ENCODE data around the gene DCXR.

The DCXR gene

DNA sequence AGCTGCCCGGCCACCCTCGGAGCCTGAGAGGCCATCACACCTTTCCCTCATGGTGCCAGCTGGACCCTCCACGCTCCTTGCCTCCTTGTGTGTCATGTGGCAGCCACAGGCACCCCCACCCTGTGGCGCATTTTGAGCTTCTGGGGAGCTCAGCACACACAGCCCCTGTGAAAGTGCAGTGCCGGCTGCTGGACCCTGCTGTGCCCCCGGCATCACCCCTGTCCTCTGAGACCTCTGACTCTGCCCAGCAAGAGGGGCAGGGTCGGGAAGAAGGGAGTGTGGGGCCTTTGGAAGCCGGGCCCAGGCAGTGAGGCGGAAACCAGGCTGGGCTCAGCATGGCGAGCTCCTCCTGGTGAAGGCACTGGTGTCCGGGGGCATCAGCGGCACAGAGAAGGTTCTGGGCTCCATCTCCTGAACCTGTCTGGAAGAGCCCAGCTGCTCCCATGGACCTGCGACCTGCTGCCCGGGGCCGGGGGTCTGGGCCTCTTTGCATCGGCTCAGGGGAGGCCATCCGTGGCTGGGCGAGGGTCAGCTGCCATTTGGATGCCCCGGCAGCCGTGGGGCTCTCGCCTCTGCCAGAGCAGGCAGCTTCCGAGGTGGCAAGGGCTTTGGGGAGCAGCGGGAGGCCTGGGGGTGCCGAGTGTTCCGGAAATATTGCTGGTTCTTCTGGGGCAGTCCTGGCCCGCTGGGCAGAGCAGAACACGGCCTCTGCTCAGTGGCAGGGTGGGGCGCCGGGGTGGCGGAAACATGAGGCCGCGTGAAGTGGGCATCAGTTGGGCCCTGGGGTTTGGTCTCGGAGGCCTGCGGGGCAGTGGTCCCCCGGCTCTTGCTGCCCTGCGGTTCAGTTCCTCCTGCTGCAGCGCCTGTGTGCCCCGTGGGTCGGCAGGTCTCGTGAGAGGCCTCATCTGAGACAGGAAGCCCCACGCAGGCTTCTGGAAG, 32.7 kb downstream of the DCXR start:
- no peak overlapping the region for H3K9ac ChIP-seq (ENCODE audit: low read length)
- H3K36me3 ChIP-seq (ENCODE audit: insufficient read depth, low read length) = no peaks in the 10 kb centered on the region
- no peaks in the 10 kb centered on the region for H4K20me1 ChIP-seq (ENCODE audit: insufficient read depth, low read length)
- no peak overlapping the region for H2AFZ ChIP-seq (ENCODE audit: low read length)
- H3K79me2 ChIP-seq (ENCODE audit: insufficient read depth, low read length) = no peaks in the 10 kb centered on the region
- H3K27me3 ChIP-seq (ENCODE audit: insufficient read depth, low read length) = no peaks in the 10 kb centered on the region; the same call in 1 of the 2 replicates
- H3K4me1 ChIP-seq (ENCODE audit: insufficient read depth, low read length, severe bottlenecking) = no peaks in the 10 kb centered on the region
- no peaks in the 10 kb centered on the region for H3K9me2 ChIP-seq (ENCODE audit: low read depth, low read length)
- H3K9me3 ChIP-seq (ENCODE audit: low read length) = no peaks in the 10 kb centered on the region
- H3F3A ChIP-seq (ENCODE audit: insufficient read depth, low read length) = no peaks in the 10 kb centered on the region
- no peak for TF ChIP-seq EZH2 (IDR thresholded peaks at IDR 0.05; ENCODE audit: borderline replicate concordance, low read length)
- TF ChIP-seq, protein P1, sequence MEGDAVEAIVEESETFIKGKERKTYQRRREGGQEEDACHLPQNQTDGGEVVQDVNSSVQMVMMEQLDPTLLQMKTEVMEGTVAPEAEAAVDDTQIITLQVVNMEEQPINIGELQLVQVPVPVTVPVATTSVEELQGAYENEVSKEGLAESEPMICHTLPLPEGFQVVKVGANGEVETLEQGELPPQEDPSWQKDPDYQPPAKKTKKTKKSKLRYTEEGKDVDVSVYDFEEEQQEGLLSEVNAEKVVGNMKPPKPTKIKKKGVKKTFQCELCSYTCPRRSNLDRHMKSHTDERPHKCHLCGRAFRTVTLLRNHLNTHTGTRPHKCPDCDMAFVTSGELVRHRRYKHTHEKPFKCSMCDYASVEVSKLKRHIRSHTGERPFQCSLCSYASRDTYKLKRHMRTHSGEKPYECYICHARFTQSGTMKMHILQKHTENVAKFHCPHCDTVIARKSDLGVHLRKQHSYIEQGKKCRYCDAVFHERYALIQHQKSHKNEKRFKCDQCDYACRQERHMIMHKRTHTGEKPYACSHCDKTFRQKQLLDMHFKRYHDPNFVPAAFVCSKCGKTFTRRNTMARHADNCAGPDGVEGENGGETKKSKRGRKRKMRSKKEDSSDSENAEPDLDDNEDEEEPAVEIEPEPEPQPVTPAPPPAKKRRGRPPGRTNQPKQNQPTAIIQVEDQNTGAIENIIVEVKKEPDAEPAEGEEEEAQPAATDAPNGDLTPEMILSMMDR (IDR thresholded peaks at IDR 0.05; ENCODE audit: low read length) = no peak
- H3K4me3 ChIP-seq (ENCODE audit: low read depth, low read length, poor library complexity, severe bottlenecking) = no peak overlapping the region
- no peak overlapping the region for H3K27ac ChIP-seq (ENCODE audit: low read depth, low read length, poor library complexity, severe bottlenecking)
- H3K4me2 ChIP-seq (ENCODE audit: low read length) = no peak overlapping the region

DNA sequence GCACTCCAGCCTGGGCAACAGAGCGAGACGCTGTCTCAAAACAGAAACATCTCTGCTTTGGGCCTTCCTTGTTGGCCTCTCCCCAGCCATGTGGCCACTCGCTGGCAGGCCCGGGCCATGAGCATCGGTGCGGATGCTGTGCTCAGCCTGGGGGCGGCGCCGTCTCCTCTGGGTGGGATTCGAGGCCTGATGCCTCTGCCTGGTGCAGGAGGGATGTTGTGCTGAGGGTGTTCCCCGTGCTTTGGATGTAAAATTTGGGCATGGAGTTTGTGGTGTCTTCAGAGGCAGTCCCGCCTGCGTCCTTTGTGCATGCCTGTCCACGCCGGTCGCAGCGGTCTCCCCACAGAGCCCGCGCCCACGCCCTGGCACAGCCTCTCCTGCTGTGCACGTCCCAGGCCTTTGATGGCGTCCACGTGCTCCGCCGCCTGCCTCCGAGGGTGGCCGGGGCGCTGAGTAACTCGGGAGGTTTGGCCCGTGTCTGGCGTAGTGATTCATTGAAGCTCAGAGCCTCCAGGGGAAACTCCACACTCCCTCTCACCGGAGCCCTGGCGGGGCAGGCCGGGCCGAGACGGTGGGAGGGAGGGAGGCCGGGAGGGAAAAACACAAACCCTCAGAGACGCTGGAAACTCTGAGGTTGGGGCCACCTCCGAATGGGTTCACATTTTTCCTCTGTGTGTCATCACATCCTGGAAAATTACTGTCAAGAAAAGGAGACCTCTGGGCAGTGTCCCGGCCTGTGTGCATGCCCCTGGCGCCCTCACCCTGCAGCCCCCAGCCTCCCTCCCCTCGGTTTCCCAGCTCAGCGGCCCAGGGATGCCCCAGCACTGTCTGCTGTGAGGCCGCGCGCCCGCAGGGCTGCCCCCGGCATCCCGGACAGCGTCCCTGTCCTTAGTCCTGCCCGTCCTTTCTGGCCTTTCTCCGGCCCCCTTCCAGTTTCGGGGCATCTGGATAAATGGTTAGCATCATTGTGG, 33.8 kb downstream of the DCXR start:
- Histone ChIP-seq H3K4me2 (ENCODE audit: low read length) (no peak overlapping the region), H3K9me3 (ENCODE audit: low read length) (no peaks in the 10 kb centered on the region), H4K20me1 (ENCODE audit: insufficient read depth, low read length) (no peaks in the 10 kb centered on the region), H3K4me3 (ENCODE audit: low read depth, low read length, poor library complexity, severe bottlenecking) (no peak overlapping the region), H3K27ac (ENCODE audit: low read depth, low read length, poor library complexity, severe bottlenecking) (no peak overlapping the region), H3K9me2 (ENCODE audit: low read depth, low read length) (no peaks in the 10 kb centered on the region), H3K9ac (ENCODE audit: low read length) (no peak overlapping the region), H3K79me2 (ENCODE audit: insufficient read depth, low read length) (no peaks in the 10 kb centered on the region), H3F3A (ENCODE audit: insufficient read depth, low read length) (no peaks in the 10 kb centered on the region), H2AFZ (ENCODE audit: low read length) (no peak overlapping the region), H3K36me3 (ENCODE audit: insufficient read depth, low read length) (no peaks in the 10 kb centered on the region), H3K27me3 (ENCODE audit: insufficient read depth, low read length) (no peaks in the 10 kb centered on the region; the same call in 1 of the 2 replicates), H3K4me1 (ENCODE audit: insufficient read depth, low read length, severe bottlenecking) (no peaks in the 10 kb centered on the region)
- TF ChIP-seq, protein P1 (IDR thresholded peaks at IDR 0.05; ENCODE audit: low read length) = no peak
- no peak for TF ChIP-seq EZH2 (IDR thresholded peaks at IDR 0.05; ENCODE audit: borderline replicate concordance, low read length)

DNA sequence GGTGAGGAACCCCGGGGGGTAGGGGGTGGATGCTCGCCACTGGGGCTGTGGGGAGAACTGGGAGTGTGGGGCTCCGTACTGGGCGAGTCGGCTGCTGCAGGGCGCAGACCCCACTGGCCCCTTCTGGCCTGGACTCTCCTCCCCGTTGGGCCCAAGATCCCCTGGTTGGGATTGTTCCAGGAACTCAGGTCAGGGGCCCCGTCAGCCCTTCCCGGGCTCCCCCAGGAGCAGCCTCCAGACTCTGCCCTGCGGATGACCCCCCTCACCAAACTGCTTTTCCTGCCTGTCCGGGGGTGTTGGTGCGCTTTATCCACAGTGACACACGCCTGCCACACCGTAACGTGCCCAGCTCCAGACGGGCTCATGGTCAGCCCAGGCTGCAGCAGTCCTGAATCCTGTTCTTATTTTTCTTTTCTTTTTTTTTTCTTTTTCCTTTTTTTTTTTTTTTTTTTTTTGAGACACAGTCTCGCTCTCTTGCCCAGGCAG, 35.9 kb downstream of the DCXR start:
- Histone ChIP-seq H3K79me2 (ENCODE audit: insufficient read depth, low read length) (no peaks in the 10 kb centered on the region), H3K9me3 (ENCODE audit: low read length) (no peaks in the 10 kb centered on the region), H3K27me3 (ENCODE audit: insufficient read depth, low read length) (no peaks in the 10 kb centered on the region; the same call in 1 of the 2 replicates), H3F3A (ENCODE audit: insufficient read depth, low read length) (no peaks in the 10 kb centered on the region), H4K20me1 (ENCODE audit: insufficient read depth, low read length) (no peaks in the 10 kb centered on the region), H3K4me2 (ENCODE audit: low read length) (no peak overlapping the region), H3K27ac (ENCODE audit: low read depth, low read length, poor library complexity, severe bottlenecking) (no peak overlapping the region), H3K9ac (ENCODE audit: low read length) (no peak overlapping the region), H3K4me1 (ENCODE audit: insufficient read depth, low read length, severe bottlenecking) (no peaks in the 10 kb centered on the region), H2AFZ (ENCODE audit: low read length) (no peak overlapping the region), H3K36me3 (ENCODE audit: insufficient read depth, low read length) (no peaks in the 10 kb centered on the region), H3K9me2 (ENCODE audit: low read depth, low read length) (no peaks in the 10 kb centered on the region), H3K4me3 (ENCODE audit: low read depth, low read length, poor library complexity, severe bottlenecking) (no peak overlapping the region)
- TF ChIP-seq, protein P1 (IDR thresholded peaks at IDR 0.05; ENCODE audit: low read length) = no peak
- no peak for TF ChIP-seq EZH2 (IDR thresholded peaks at IDR 0.05; ENCODE audit: borderline replicate concordance, low read length)

Measured in OCI-LY1 (cell line).